A673 (cell line): ENCODE data around the gene PPP1R14B.

Experiments used
- CTCF ChIP-seq: fragments of 300-800, 200-600 bp; sonication (generic); conservative IDR thresholded peaks from 2 replicates; pipeline ENCODE4 v1.5.1; 2017; ENCODE audit warnings: low read depth, mild to moderate bottlenecking, antibody characterized with exemption, low read length, moderate library complexity, mixed read lengths
- EZH2 ChIP-seq: fragments of 200-600 bp; sonication (generic); IDR thresholded peaks from 2 replicates; pipeline ENCODE4 v1.6.1; 2017; ENCODE audit warnings: borderline replicate concordance, low read depth, mild to moderate bottlenecking, mixed read lengths, antibody characterized with exemption, low read length; ENCODE audit not compliant: poor library complexity, severe bottlenecking

GRCh38 chr11:64254326-64254725 lies 7.6 kb upstream of the PPP1R14B start:
- TF ChIP-seq CTCF (no peak), EZH2 (no peak)
